IMR-90 (cell line): Measurements from ENCODE around the gene TPP1. TPM values are rescaled to one million over a fixed set of nuclear protein-coding genes. Genes with fewer than 3 reads are reported as not detected.

Source experiments
- ATAC-seq: fragments of 200-7000 bp; cut with Tn5 transposase; 2 replicates; pipeline ENCODE4 v1.9.1; 2020; ENCODE audit warnings: low read depth, mild to moderate bottlenecking, moderate library complexity
- BruUV-seq: library from RNA; stranded (reverse); fragments of 400-500 nt; replicated peaks from 2 replicates; lab custom pipeline; 2021; lab: Mats Ljungman, UMichigan
- CTCF ChIA-PET: fragments of 300-600 bp; formaldehyde crosslinking; extraction: SDS; loops from one replicate; lab custom pipeline; 2021; ENCODE audit warnings: antibody characterized with exemption; lab: Yijun Ruan, JAX
- POLR2A ChIA-PET: fragments of 300-600 bp; sonication (Branson Sonifier 250); formaldehyde crosslinking; loops from one replicate; lab custom pipeline; 2022; ENCODE audit warnings: antibody characterized with exemption; ENCODE audit not compliant: unreplicated experiment; lab: Charles Lee
- DNase-seq: peaks from one replicate; pipeline ENCODE4 v3.0.0; 2013
- H2AFZ ChIP-seq: replicated peaks from 2 replicates; pipeline ENCODE3; 2013; ENCODE audit warnings: low read length, mild to moderate bottlenecking; ENCODE audit not compliant: poor library complexity
- H2AK5ac ChIP-seq: 2 replicates; pipeline ENCODE4 v1.6.1; 2013; ENCODE audit warnings: low read depth, low read length, inconsistent platforms
- H2AK9ac ChIP-seq: replicated peaks from 2 replicates; pipeline ENCODE3; 2013; ENCODE audit warnings: mild to moderate bottlenecking, low read depth, low read length, moderate library complexity; ENCODE audit not compliant: poor library complexity
- H2BK120ac ChIP-seq: 2 replicates; pipeline ENCODE4 v1.6.1; 2013; ENCODE audit warnings: low read depth, low read length, inconsistent platforms
- H2BK15ac ChIP-seq: 3 replicates; pipeline ENCODE4 v1.6.1; 2013; ENCODE audit warnings: low read depth, low read length, inconsistent platforms
- H2BK20ac ChIP-seq: 2 replicates; pipeline ENCODE4 v1.6.1; 2013; ENCODE audit warnings: low read depth, mild to moderate bottlenecking, inconsistent platforms, low read length, moderate library complexity
- H2BK5ac ChIP-seq: 2 replicates; pipeline ENCODE4 v1.6.1; 2013; ENCODE audit warnings: mild to moderate bottlenecking, low read depth, low read length, inconsistent platforms; ENCODE audit not compliant: poor library complexity, severe bottlenecking
- H3K14ac ChIP-seq: replicated peaks from 2 replicates; pipeline ENCODE4 v1.6.1; 2013; ENCODE audit warnings: low read depth, low read length, inconsistent platforms
- H3K18ac ChIP-seq: 2 replicates; pipeline ENCODE4 v1.6.1; 2013; ENCODE audit warnings: low read depth, low read length, control low read depth
- H3K23ac ChIP-seq: 2 replicates; pipeline ENCODE4 v1.6.1; 2013; ENCODE audit warnings: low read depth, low read length, inconsistent platforms
- H3K27ac ChIP-seq: 2 replicates; pipeline ENCODE4 v1.5.1; 2013; ENCODE audit warnings: mild to moderate bottlenecking, control low read depth, low read length; ENCODE audit not compliant: insufficient read depth
- H3K27me3 ChIP-seq: 2 replicates; pipeline ENCODE4 v1.6.1; 2013; ENCODE audit warnings: low read length; ENCODE audit not compliant: control insufficient read depth, insufficient read depth
- H3K36me3 ChIP-seq: 2 replicates; pipeline ENCODE4 v1.6.1; 2013; ENCODE audit warnings: low read length, mixed read lengths; ENCODE audit not compliant: control insufficient read depth, insufficient read depth
- H3K4ac ChIP-seq: 2 replicates; pipeline ENCODE4 v1.6.1; 2013; ENCODE audit warnings: low read depth, low read length, inconsistent platforms
- H3K4me1 ChIP-seq: 2 replicates; pipeline ENCODE4 v1.6.1; 2013; ENCODE audit warnings: low read length, mixed read lengths; ENCODE audit not compliant: control insufficient read depth, insufficient read depth
- H3K4me2 ChIP-seq: 2 replicates; pipeline ENCODE4 v1.6.1; 2013; ENCODE audit warnings: low read depth, mild to moderate bottlenecking, control low read depth, low read length, moderate library complexity
- H3K4me3 ChIP-seq: 2 replicates; pipeline ENCODE4 v1.5.1; 2013; ENCODE audit warnings: low read depth, mild to moderate bottlenecking, control low read depth, low read length, moderate library complexity; ENCODE audit not compliant: insufficient read depth
- H3K56ac ChIP-seq: 2 replicates; pipeline ENCODE4 v1.6.1; 2013; ENCODE audit warnings: low read length, inconsistent platforms; ENCODE audit not compliant: insufficient read depth; ENCODE audit errors: extremely low read depth
- H3K79me1 ChIP-seq, 2 experiments: 2 replicates each; pipeline ENCODE4 v1.6.1; 2013; ENCODE audit warnings: low read length in 2 of 2, inconsistent platforms in 1 of 2, low read depth in 1 of 2
- H3K9ac ChIP-seq: 2 replicates; pipeline ENCODE4 v1.6.1; 2013; ENCODE audit warnings: low read depth, low read length, control low read depth
- H3K9me1 ChIP-seq: 2 replicates; pipeline ENCODE4 v1.6.1; 2013; ENCODE audit warnings: low read length, inconsistent platforms; ENCODE audit not compliant: insufficient read depth
- H3K9me3 ChIP-seq: 2 replicates; pipeline ENCODE4 v1.6.1; 2013; ENCODE audit warnings: low read length; ENCODE audit not compliant: control insufficient read depth, insufficient read depth
- H4K20me1 ChIP-seq: 2 replicates; pipeline ENCODE4 v1.6.1; 2013; ENCODE audit warnings: low read length, inconsistent platforms; ENCODE audit not compliant: insufficient read depth
- H4K5ac ChIP-seq: 2 replicates; pipeline ENCODE4 v1.6.1; 2013; ENCODE audit warnings: mild to moderate bottlenecking, low read depth, low read length, control low read depth
- H4K8ac ChIP-seq, 2 experiments: 2 replicates each; pipeline ENCODE4 v1.6.1; 2013; ENCODE audit warnings: low read depth in 2 of 2, low read length in 2 of 2, control low read depth in 1 of 2, inconsistent platforms in 1 of 2
- H4K91ac ChIP-seq: 2 replicates; pipeline ENCODE4 v1.6.1; 2013; ENCODE audit warnings: low read depth, low read length, inconsistent platforms; ENCODE audit not compliant: insufficient read depth
- BHLHE40 ChIP-seq: fragments of 150-350 bp; IDR thresholded peaks from 2 replicates; pipeline ENCODE4 v1.6.1; 2016; ENCODE audit warnings: mild to moderate bottlenecking, low read depth, low read length
- ELK1 ChIP-seq: fragments of 150-350 bp; IDR thresholded peaks from 2 replicates; pipeline ENCODE4 v1.6.1; 2016; ENCODE audit warnings: low read depth, mild to moderate bottlenecking, low read length, moderate library complexity, borderline replicate concordance
- MAFK ChIP-seq: IDR thresholded peaks from 2 replicates; pipeline ENCODE4 v1.6.1; 2012; ENCODE audit warnings: low read depth, low read length, improper control_type of control experiment
- MAZ ChIP-seq: IDR thresholded peaks from 2 replicates; pipeline ENCODE4 v1.6.1; 2012; ENCODE audit warnings: low read depth, mild to moderate bottlenecking, low read length, improper control_type of control experiment, moderate library complexity, borderline replicate concordance
- NFE2L2 ChIP-seq: fragments of 150-350 bp; IDR thresholded peaks from 2 replicates; pipeline ENCODE4 v1.6.1; 2016; ENCODE audit warnings: low read depth, mild to moderate bottlenecking, low read length
- RAD21 ChIP-seq: IDR thresholded peaks from 2 replicates; pipeline ENCODE4 v1.6.1; 2012; ENCODE audit warnings: low read length, improper control_type of control experiment
- USF2 ChIP-seq: fragments of 150-350 bp; IDR thresholded peaks from 2 replicates; pipeline ENCODE4 v1.6.1; 2017; ENCODE audit warnings: mild to moderate bottlenecking, antibody characterized with exemption, low read length, low read depth
- WGBS, 2 experiments: methylation state at CpG; one replicate each; pipeline versions ENCODE4 v1.1.5 to v1.1.7; 2013; ENCODE audit warnings: missing lambda C conversion rate in 2 of 2; ENCODE audit not compliant: insufficient read length in 1 of 2; ENCODE audit errors: extremely low coverage in 2 of 2; 5-methylcytosine and 5-hydroxymethylcytosine counted together
- dilution Hi-C: fragments of 300-500 bp; cut with HindIII; formaldehyde crosslinking; loops from one replicate; pipeline ENCODE4 v1.14.3; 2018; ENCODE audit warnings: low sequenced_read_pairs; ENCODE audit not compliant: unreplicated experiment
- in situ Hi-C: fragments of 300-500 bp; cut with MboI; formaldehyde crosslinking; loops from 3 replicates; pipeline ENCODE4 v1.14.3; 2019; ENCODE audit warnings: low sequenced_read_pairs, inconsistent platforms, mixed read lengths
- intact Hi-C: fragments of 100-400 bp; cut with micrococcal nuclease; formaldehyde crosslinking; loops from 2 replicates; pipeline ENCODE4 v1.10.0; 2022
- polyA plus RNA-seq, 3 experiments: library from polyadenylated mRNA; depleted of rRNA; stranded (reverse); fragments of >200 nt; gene quantifications; 2 replicates each; pipeline ENCODE4 v1.2.3, GENCODE V29; 2012; ENCODE audit warnings: low replicate concordance in 1 of 3
- total RNA-seq: library from RNA; depleted of rRNA; stranded (reverse); fragments of >200 nt; gene quantifications from 2 replicates; pipeline ENCODE4 v1.2.3, GENCODE V29; 2012

The TPP1 gene
- total and polyA plus RNA-seq, 2 of the 4 experiments (the other 2 are of a cell fraction), result 33.5 to 108 TPM

GRCh38 chr11:6640036-6640984 is 21.1 kb upstream of the TPP1 start:
- WGBS, 2 experiments, result 96% methylated on average over 27 of the region's 36 CpGs; no CpG with 5 or more reads in 1 of the 2 experiments
- no peak for DNase-seq
- no peak for TF ChIP-seq BHLHE40
- TF ChIP-seq MAZ, result no peak
- no peak for TF ChIP-seq NFE2L2
- no peak for TF ChIP-seq MAFK
- TF ChIP-seq USF2, result no peak
- no peak for TF ChIP-seq RAD21
- TF ChIP-seq ELK1, result no peak
- no peak overlapping the region for H3K14ac ChIP-seq
- no peak overlapping the region for H2AK9ac ChIP-seq
- peaks cover 8% of the 10 kb centered on the region for H3K4me1 ChIP-seq
- intact Hi-C loops (no loop called here), dilution Hi-C loops (no loop called here), in situ Hi-C loops (no loop called here)
- H4K91ac ChIP-seq, result no peak overlapping the region
- H2AK5ac ChIP-seq, result no peak overlapping the region
- H2BK15ac ChIP-seq, result no peak overlapping the region
- H3K9me1 ChIP-seq, result no peaks in the 10 kb centered on the region; the same call in 1 of the 2 replicates
- ChIA-PET CTCF (interaction anchor here (1.1 kb wide), 1 partner anchor 40 kb away, joined by 3 read pairs; no protein-coding TSS in a partner anchor), POLR2A (no interaction called here)
- H2BK120ac ChIP-seq, result no peak overlapping the region
- H3K79me1 ChIP-seq, result peaks cover 0 to 11% of the 10 kb centered on the region in 2 experiments; a peak in 2 of 4 replicates
- H3K56ac ChIP-seq, result no peak overlapping the region
- no peak overlapping the region for H3K9ac ChIP-seq
- no peak overlapping the region for H3K18ac ChIP-seq
- H3K9me3 ChIP-seq, result no peaks in the 10 kb centered on the region
- no TSS peak for BruUV-seq
- no peak overlapping the region for H3K27ac ChIP-seq
- no peak overlapping the region for H3K4me2 ChIP-seq
- ATAC-seq, result no peak
- no peak overlapping the region for H3K23ac ChIP-seq
- no peak overlapping the region for H2AFZ ChIP-seq
- no peak overlapping the region for H4K8ac ChIP-seq
- peaks cover 25% of the 10 kb centered on the region for H3K36me3 ChIP-seq
- no peak overlapping the region for H2BK5ac ChIP-seq
- no peak overlapping the region for H3K4me3 ChIP-seq
- no peak overlapping the region for H3K4ac ChIP-seq
- H4K20me1 ChIP-seq, result peaks cover 4% of the 10 kb centered on the region; the same call in 1 of the 2 replicates
- H4K5ac ChIP-seq, result no peak overlapping the region
- no peak overlapping the region for H2BK20ac ChIP-seq
- H3K27me3 ChIP-seq, result no peaks in the 10 kb centered on the region
